Nephron (organoid): ENCODE data around the gene MYEOV.

Experiments
- H3K27ac Mint-ChIP-seq, 3 experiments: 2 replicates each; pipeline ENCODE4 v1.8.0; 2020; ENCODE audit warnings: mixed read lengths in 3 of 3, mild to moderate bottlenecking in 2 of 3, moderate library complexity in 1 of 3
- H3K27me3 Mint-ChIP-seq: 2 replicates; pipeline ENCODE4 v1.8.0; 2021; ENCODE audit warnings: low read depth, mild to moderate bottlenecking, moderate library complexity, mixed read lengths
- H3K36me3 Mint-ChIP-seq: 2 replicates; pipeline ENCODE4 v1.8.0; 2020; ENCODE audit warnings: low read depth, mixed read lengths
- H3K4me1 Mint-ChIP-seq: 2 replicates; pipeline ENCODE4 v1.8.0; 2020; ENCODE audit warnings: mixed read lengths
- H3K4me3 Mint-ChIP-seq, 3 experiments: 2 replicates each; pipeline ENCODE4 v1.8.0; 2020; ENCODE audit warnings: mild to moderate bottlenecking in 3 of 3, mixed read lengths in 3 of 3, moderate library complexity in 2 of 3
- H3K9me3 Mint-ChIP-seq: 2 replicates; pipeline ENCODE4 v1.8.0; 2020; ENCODE audit warnings: mixed read lengths
- CTCF ChIP-seq, 3 experiments: fragments of 200-600 bp; sonication (generic); IDR thresholded peaks; one replicate each; pipeline ENCODE4 v1.5.0; 2021; ENCODE audit warnings: antibody characterized with exemption in 3 of 3; ENCODE audit not compliant: unreplicated experiment in 3 of 3

Gene MYEOV

GRCh38 chr11:69299572-69299971 lies 5.6 kb downstream of the MYEOV start:
- H3K9me3 Mint-ChIP-seq: no peaks in the 10 kb centered on the region
- H3K4me1 Mint-ChIP-seq: peaks cover 39% of the 10 kb centered on the region
- no peak overlapping the region for H3K27ac Mint-ChIP-seq

DNA sequence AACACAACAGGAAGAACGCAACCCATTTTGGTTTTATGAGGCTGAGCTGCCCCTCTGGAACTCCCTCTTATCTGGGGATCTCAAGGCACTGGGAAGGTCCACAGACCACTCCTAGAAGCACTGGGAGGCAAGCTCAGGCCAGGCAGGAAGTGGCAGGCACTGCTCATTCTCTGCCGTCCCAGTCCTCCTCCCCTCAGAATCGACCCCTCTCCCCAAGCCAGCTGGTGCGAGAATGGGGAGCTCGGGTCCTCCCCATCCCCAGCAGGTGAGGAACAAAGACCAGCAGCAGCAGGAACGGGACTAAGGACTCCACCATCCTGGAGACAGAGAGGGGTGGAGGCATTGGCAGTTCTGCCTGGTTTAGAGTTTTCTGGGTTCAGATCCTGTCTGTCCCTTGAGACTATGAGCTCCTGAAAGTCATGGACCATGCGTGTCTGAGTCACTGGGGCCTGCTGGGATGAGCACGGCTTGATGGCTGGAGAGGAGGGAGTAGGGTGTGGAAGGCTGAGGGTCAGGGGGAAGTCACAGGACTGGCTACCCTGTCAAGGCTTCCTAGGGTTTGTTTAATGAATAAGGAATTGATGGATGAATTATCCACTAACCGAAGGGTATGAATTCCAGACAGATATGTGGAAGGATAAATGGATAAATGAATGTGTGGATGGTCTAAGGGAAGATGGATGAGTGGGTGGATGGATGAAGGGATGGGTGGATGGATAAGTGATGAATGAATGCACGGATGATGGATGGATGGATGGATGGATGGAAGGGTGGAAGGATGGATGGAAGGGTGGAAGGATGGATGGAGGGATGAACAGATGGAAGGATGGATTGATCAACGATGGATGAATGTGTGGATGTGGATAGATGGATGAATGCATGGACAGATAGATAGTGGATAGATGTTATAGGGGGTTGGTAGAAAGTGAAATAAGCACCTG lies 6.4 kb downstream of the MYEOV start:
- TF ChIP-seq CTCF (IDR thresholded peaks at IDR 0.05; ENCODE audit: unreplicated experiment in 3 of 3): no peak
- no peaks in the 10 kb centered on the region for H3K9me3 Mint-ChIP-seq
- no peaks in the 10 kb centered on the region for H3K36me3 Mint-ChIP-seq
- peaks cover 35% of the 10 kb centered on the region for H3K4me1 Mint-ChIP-seq
- peak overlapping the region in 1 of 3 experiments; percentile 10 for H3K27ac Mint-ChIP-seq
- peaks cover 16% of the 10 kb centered on the region for H3K27me3 Mint-ChIP-seq
- H3K4me3 Mint-ChIP-seq: no peak overlapping the region

More at GRCh38 chr11:69299572-69299971, 5.6 kb downstream of the MYEOV start:
- TF ChIP-seq CTCF (IDR thresholded peaks at IDR 0.05; ENCODE audit: unreplicated experiment in 3 of 3): no peak
- peaks cover 19% of the 10 kb centered on the region for H3K27me3 Mint-ChIP-seq
- H3K4me3 Mint-ChIP-seq: no peak overlapping the region
- no peaks in the 10 kb centered on the region for H3K36me3 Mint-ChIP-seq

GRCh38 chr11:69301081-69301454 lies 7.1 kb downstream of the MYEOV start:
- no peaks in the 10 kb centered on the region for H3K36me3 Mint-ChIP-seq
- H3K4me1 Mint-ChIP-seq: peaks cover 33% of the 10 kb centered on the region
- TF ChIP-seq CTCF (IDR thresholded peaks at IDR 0.05; ENCODE audit: unreplicated experiment in 3 of 3): no peak
- no peak overlapping the region for H3K4me3 Mint-ChIP-seq
- peak overlapping the region in 1 of 3 experiments; percentile 10 for H3K27ac Mint-ChIP-seq
- peaks cover 15% of the 10 kb centered on the region for H3K27me3 Mint-ChIP-seq
- no peaks in the 10 kb centered on the region for H3K9me3 Mint-ChIP-seq

DNA sequence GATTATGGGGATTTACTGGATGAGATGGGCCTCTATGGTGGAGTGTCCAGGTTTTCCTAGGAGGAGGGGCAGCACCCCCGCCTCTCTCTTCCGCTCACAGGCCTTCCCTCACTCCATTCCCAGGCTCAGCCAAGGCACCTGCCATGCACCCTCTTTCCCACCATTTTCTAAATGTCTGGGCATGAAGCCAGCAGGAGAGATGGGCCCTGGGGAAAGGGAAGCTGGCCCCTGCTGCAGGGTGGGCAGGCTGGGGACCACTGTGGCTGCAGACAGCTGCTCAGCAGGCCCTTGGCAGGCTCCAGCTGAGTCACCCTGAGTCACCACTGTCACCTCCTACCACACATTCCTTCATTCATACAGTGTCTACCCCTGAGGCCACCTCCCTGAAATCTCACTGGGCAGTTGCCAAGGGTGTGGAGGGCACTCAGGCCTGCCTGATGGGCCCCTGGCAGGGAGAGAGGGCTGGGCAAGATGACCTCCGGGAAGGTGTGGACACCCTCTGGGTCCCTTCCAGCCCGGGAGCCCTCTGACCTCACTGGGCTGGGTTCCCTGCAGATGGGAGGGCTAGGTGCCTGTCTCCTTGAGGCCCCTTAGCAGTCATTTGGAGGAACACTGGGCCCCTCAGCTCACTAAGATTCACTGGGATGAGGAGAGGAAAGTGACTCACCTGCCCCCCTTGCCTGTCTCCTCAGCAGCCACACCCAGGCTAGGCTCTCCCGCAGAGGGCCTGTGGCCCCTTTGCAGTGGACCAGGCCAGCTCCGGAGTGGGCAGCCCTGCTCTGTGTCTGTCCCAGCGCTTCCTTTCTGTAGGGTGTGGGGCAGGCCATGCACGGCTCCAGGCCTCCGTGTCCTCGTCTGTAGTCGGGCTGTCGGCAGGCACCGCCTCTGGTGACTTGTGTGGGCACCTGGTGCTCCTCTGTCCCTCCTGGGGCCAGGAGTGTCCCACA lies 7.8 kb downstream of the MYEOV start:
- H3K9me3 Mint-ChIP-seq: no peaks in the 10 kb centered on the region
- no peak overlapping the region for H3K27ac Mint-ChIP-seq
- H3K4me3 Mint-ChIP-seq: no peak overlapping the region
- no peaks in the 10 kb centered on the region for H3K36me3 Mint-ChIP-seq
- H3K27me3 Mint-ChIP-seq: peaks cover 15% of the 10 kb centered on the region
- no peak for TF ChIP-seq CTCF (IDR thresholded peaks at IDR 0.05; ENCODE audit: unreplicated experiment in 3 of 3)
- peaks cover 32% of the 10 kb centered on the region for H3K4me1 Mint-ChIP-seq

DNA sequence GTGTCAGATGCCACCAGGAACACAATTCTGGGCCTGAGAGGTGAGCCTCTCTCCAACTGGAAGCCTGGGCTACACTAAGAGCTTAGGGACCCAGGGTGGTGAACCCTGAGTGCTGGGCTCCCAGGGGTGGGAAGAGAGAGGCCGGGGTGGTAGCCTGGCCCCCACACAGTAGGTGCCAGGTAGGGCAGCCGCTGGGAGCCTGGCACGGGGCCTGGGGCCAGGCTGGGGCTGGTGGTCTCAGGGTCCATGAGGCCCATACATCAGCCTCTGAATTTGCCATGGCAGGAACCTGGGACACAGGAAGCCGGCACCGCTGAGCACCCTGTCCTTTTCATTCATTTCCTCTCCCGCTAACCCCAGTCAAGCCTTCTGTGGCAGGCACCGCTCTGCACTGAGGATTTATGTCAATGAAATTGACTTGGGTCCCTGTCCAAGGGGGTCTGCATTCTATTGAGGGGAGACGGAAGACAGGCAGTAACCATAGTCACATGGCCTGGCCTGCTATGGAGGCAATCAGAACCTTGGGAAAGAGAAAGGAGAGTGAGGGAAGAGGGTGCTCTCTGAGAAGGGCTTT lies 8.6 kb downstream of the MYEOV start:
- no peaks in the 10 kb centered on the region for H3K36me3 Mint-ChIP-seq
- no peak overlapping the region for H3K4me3 Mint-ChIP-seq
- H3K9me3 Mint-ChIP-seq: no peaks in the 10 kb centered on the region
- H3K4me1 Mint-ChIP-seq: peaks cover 24% of the 10 kb centered on the region
- TF ChIP-seq CTCF (IDR thresholded peaks at IDR 0.05; ENCODE audit: unreplicated experiment in 3 of 3): no peak
- H3K27ac Mint-ChIP-seq: peak overlapping the region in 2 of 3 experiments; percentile 5 to 14
- peaks cover 12% of the 10 kb centered on the region for H3K27me3 Mint-ChIP-seq
